ENCODE data around the gene TMCC2.
"Not testable (repeated sequence)": the region's sequence is repeated elsewhere in the genome, so short reads cannot be mapped to it uniquely, and the experiment has no call there.

TMCC2 gene

DNA sequence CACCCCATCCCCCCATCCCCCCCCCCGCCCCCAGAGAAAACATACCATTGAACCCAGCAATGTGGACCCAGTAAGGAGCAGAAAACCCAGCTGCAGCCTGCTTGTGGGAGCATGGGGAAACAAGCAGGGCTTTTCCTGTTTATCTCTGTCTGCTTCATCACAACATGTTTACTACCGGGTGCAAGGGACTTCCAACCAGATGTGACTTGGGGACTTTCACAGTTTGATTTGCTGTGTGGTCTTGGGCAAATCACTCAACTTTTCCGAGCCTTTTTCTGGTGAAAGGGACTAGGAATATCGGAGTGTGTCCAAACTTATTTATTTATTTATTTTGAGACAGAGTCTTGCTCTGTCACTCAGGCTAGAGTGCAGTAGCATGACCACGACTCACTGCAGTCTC, 3.2 kb downstream of the TMCC2 start:
- no peak overlapping the region for H3K4me3 ChIP-seq (ENCODE audit: low read length)
- no peak for DNase-seq (ENCODE audit: low read depth)
- TF ChIP-seq, protein P1, sequence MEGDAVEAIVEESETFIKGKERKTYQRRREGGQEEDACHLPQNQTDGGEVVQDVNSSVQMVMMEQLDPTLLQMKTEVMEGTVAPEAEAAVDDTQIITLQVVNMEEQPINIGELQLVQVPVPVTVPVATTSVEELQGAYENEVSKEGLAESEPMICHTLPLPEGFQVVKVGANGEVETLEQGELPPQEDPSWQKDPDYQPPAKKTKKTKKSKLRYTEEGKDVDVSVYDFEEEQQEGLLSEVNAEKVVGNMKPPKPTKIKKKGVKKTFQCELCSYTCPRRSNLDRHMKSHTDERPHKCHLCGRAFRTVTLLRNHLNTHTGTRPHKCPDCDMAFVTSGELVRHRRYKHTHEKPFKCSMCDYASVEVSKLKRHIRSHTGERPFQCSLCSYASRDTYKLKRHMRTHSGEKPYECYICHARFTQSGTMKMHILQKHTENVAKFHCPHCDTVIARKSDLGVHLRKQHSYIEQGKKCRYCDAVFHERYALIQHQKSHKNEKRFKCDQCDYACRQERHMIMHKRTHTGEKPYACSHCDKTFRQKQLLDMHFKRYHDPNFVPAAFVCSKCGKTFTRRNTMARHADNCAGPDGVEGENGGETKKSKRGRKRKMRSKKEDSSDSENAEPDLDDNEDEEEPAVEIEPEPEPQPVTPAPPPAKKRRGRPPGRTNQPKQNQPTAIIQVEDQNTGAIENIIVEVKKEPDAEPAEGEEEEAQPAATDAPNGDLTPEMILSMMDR (IDR thresholded peaks at IDR 0.05; ENCODE audit: insufficient read depth, low read depth, low read length, missing control alignments) = no peak

DNA sequence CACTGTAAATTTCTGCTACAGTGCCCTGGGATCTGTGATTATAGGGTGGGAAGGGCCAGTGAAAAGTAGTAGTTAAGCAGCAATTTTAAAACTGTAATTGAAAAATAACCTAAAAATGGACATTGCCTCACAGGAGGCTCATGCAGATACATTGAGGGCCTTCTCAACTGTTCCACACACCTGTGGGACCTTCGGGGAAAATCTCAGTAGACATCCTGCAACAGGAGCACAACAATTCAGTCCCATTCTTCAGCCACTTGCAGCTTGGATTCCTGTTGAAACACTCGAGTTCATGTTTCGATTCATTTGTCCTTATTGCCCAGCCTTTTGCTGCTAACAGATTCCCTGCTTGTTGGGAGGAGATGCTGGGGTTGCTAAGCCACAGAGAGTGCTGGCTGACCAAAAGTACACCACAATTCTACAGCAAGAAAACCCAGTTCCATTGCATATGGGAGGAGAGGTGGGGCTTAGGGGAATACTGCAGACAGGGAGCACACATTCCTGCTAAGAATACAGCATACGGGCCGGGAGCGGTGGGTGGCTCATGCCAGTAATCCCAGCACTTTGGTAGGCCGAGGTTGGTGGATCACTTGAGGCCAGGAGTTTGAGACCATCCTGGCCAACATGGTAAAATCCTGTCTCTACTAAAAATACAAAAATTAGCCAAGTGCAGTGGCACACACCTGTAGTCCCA, 4.5 kb downstream of the TMCC2 start:
- TF ChIP-seq, protein P1 (IDR thresholded peaks at IDR 0.05; ENCODE audit: insufficient read depth, low read depth, low read length, missing control alignments) = no peak
- H3K4me3 ChIP-seq (ENCODE audit: low read length) = no peak overlapping the region
- DNase-seq (ENCODE audit: low read depth) = no peak

DNA sequence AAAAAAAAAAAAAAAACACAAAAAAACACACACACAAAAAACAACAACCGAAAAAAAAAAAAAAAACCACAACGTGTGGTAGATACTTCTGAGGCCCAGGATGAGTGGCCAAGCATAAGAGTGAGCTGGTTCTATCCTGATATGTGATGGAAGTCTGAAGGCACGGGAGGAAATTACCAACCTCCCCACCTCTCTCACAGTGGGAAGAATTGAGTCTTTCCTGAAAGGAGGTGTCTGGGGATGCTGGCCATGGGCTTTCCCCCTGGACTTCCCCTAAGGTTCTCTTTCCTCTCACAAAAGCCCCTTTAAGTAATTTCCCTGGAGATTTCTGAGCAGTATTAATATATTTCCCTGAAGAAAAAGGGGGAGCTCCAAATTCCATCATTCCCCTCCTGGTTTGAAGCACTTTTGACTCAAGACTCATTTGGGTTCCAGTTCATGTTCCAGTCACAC, 5.2 kb downstream of the TMCC2 start:
- DNase-seq (ENCODE audit: low read depth) = no peak
- H3K4me3 ChIP-seq (ENCODE audit: low read length) = no peak overlapping the region

DNA sequence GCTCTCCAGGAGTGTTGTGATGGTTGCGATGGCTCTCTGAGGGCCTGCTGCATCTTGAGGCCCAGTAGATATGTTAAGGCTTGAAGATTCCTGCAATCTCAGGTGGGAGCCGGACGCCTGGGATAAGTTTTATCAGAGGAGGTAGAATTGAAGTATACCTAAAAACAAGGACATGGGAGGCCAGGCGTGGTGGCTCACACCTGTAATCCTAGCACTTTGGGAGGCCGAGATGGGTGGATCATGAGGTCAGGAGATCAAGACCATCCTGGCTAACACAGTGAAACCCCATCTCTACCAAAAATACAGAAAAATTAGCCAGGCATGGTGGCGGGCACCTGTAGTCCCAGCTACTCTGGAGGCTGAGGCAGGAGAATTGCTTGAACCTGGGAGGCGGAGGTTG, 6.2 kb downstream of the TMCC2 start:
- DNase-seq (ENCODE audit: low read depth); H3K4me3 ChIP-seq (ENCODE audit: low read length): not testable (repeated sequence)

More for the DNA sequence above, 5.2 kb downstream of the TMCC2 start:
- TF ChIP-seq, protein P1 (IDR thresholded peaks at IDR 0.05; ENCODE audit: insufficient read depth, low read depth, low read length, missing control alignments) = no peak

- TF ChIP-seq, protein P1 (IDR thresholded peaks at IDR 0.05; ENCODE audit: insufficient read depth, low read depth, low read length, missing control alignments) = no peak
- no peak overlapping the region for H3K4me3 ChIP-seq (ENCODE audit: low read length)
- DNase-seq (ENCODE audit: low read depth) = no peak
These were observed 8.2 kb downstream of the TMCC2 start for GRCh38 chr1:205235951-205236350.

GRCh38 chr1:205236526-205236925, 8.8 kb downstream of the TMCC2 start:
- H3K4me3 ChIP-seq (ENCODE audit: low read length) = no peak overlapping the region
- no peak for DNase-seq (ENCODE audit: low read depth)
- TF ChIP-seq, protein P1 (IDR thresholded peaks at IDR 0.05; ENCODE audit: insufficient read depth, low read depth, low read length, missing control alignments) = no peak

- no peak for DNase-seq (ENCODE audit: low read depth)
- TF ChIP-seq, protein P1 (IDR thresholded peaks at IDR 0.05; ENCODE audit: insufficient read depth, low read depth, low read length, missing control alignments) = no peak
- no peak overlapping the region for H3K4me3 ChIP-seq (ENCODE audit: low read length)
These were observed 9.3 kb downstream of the TMCC2 start for GRCh38 chr1:205236951-205237475.

Data from epithelial cell of esophagus (primary cell).